ENCODE results near the gene TRIM9. TPM values are rescaled to one million over a fixed set of nuclear protein-coding genes. Genes with fewer than 3 reads are reported as not detected.

The TRIM9 gene
- total and polyA plus RNA-seq, 2 donors (not counting 3 experiments of a cell fraction or from before 2014, with no cell fraction given) = not detected

- intact Hi-C loops (cut with micrococcal nuclease) (no loop called here), dilution Hi-C loops (cut with MboI; ENCODE audit: extremely low pct_ligation_motif_present, low sequenced_read_pairs) (no loop called here)
- ChIA-PET POLR2A (no interaction called here), CTCF (no interaction called here)
- no peak overlapping the region for H3K4me2 ChIP-seq (ENCODE audit: insufficient read depth, low read length)
- FAIRE-seq (no peak), DNase-seq (ENCODE audit: low read depth, low spot score) (no peak)
- H2AFZ ChIP-seq (ENCODE audit: low read depth, low read length) = no peak overlapping the region
- no peaks in the 10 kb centered on the region for H3K36me3 ChIP-seq (ENCODE audit: control insufficient read depth in 2 of 2, extremely low read depth in 1 of 2, insufficient read depth in 2 of 2, low read length in 2 of 2)
- H3K4me1 ChIP-seq (ENCODE audit: control insufficient read depth, extremely low read depth, insufficient read depth, low read length) = no peaks in the 10 kb centered on the region
- no peak overlapping the region for H3K9ac ChIP-seq (replicated peaks; ENCODE audit: extremely low read depth, insufficient read depth, low read length)
- no peaks in the 10 kb centered on the region for H4K20me1 ChIP-seq (replicated peaks; ENCODE audit: control insufficient read depth, extremely low read depth, insufficient read depth, low read length)
- H3K79me2 ChIP-seq (ENCODE audit: control insufficient read depth, insufficient read depth, low read length) = no peaks in the 10 kb centered on the region
- BruUV-seq (replicated peaks) = no TSS peak
- H3K27me3 ChIP-seq (ENCODE audit: control insufficient read depth in 2 of 2, insufficient read depth in 2 of 2, low read length in 2 of 2) = peaks cover 5 to 10% of the 10 kb centered on the region in 2 experiments
- no peak overlapping the region for H3K4me3 ChIP-seq (replicated peaks in 1 of 3; ENCODE audit: insufficient read depth in 1 of 3, low read depth in 1 of 3, low read length in 3 of 3)
- H3K9me3 ChIP-seq (replicated peaks; ENCODE audit: control insufficient read depth, insufficient read depth, low read length) = no peaks in the 10 kb centered on the region
- H3K27ac ChIP-seq (ENCODE audit: insufficient read depth, low read depth, low read length) = no peak overlapping the region
- TF ChIP-seq POLR2A (IDR thresholded peaks at IDR 0.05; ENCODE audit: low read depth, low read length) (no peak), FOS (IDR thresholded peaks at IDR 0.05; ENCODE audit: borderline replicate concordance, insufficient read depth, low read length) (no peak), POLR2AphosphoS5 (IDR thresholded peaks at IDR 0.05; ENCODE audit: insufficient read depth, low read depth, low read length) (no peak), GATA2 (IDR thresholded peaks at IDR 0.05; ENCODE audit: insufficient read depth, insufficient read length, low read depth, low read length) (no peak), MYC (IDR thresholded peaks at IDR 0.05; ENCODE audit: low read depth, low read length) (no peak), MAX (IDR thresholded peaks at IDR 0.05; ENCODE audit: insufficient read depth, insufficient read length) (no peak), EZH2 (IDR thresholded peaks at IDR 0.05; ENCODE audit: borderline replicate concordance, low read depth, low read length, severe bottlenecking) (no peak), JUN (IDR thresholded peaks at IDR 0.05; ENCODE audit: borderline replicate concordance, insufficient read depth, insufficient read length, low read depth) (no peak), CTCF (IDR thresholded peaks at IDR 0.05; ENCODE audit: extremely low read depth in 1 of 2, insufficient read depth in 1 of 2, low read depth in 1 of 2, low read length in 2 of 2) (no peak)
- H3K9me1 ChIP-seq (replicated peaks; ENCODE audit: control insufficient read depth, extremely low read depth, insufficient read depth, low read length) = no peaks in the 10 kb centered on the region
Measured at GRCh38 chr14:51022769-51023168, 72.1 kb downstream of the TRIM9 start.

Data from endothelial cell of umbilical vein (primary cell).